Tibial nerve (tissue), 4 donors: ENCODE data around the gene ETAA1. TPM values are rescaled to one million over a fixed set of nuclear protein-coding genes. Genes with fewer than 3 reads are reported as not detected.

Experiments used
- DNase-seq, 2 donors: peaks; one replicate each; pipeline ENCODE4 v3.0.0-alpha.2; 2019; ENCODE audit warnings: low spot score in 2 of 2
- H3K27ac ChIP-seq, 4 donors: fragments of 200-600 bp; sonication (generic) in 3 of 4; one replicate each; pipeline ENCODE4 v1.5.1; 2017 to 2019; ENCODE audit warnings: mild to moderate bottlenecking in 1 of 4
- H3K27me3 ChIP-seq, 2 donors: fragments of 200-600 bp; sonication (generic) in 1 of 2; one replicate each; pipeline versions ENCODE4 v1.5.1 to v1.6.0; 2017 to 2019
- H3K36me3 ChIP-seq, 3 donors: fragments of 200-600 bp; sonication (generic); one replicate each; pipeline ENCODE4 v1.5.1; 2018 to 2019
- H3K4me1 ChIP-seq, 4 donors: fragments of 200-600 bp; sonication (generic) in 3 of 4; one replicate each; pipeline ENCODE4 v1.5.1; 2017 to 2019
- H3K4me3 ChIP-seq, 4 donors: fragments of 200-600 bp; sonication (generic) in 3 of 4; one replicate each; pipeline ENCODE4 v1.5.1; 2017 to 2019; ENCODE audit warnings: mild to moderate bottlenecking in 1 of 4, moderate library complexity in 1 of 4
- H3K9me3 ChIP-seq, 4 donors: fragments of 200-600 bp; sonication (generic) in 3 of 4; one replicate each; pipeline ENCODE4 v1.5.1; 2017 to 2019
- CTCF ChIP-seq, 5 experiments: fragments of 200-600 bp in 3 of 5; fragments of 450-650 bp in 2 of 5; sonication (generic) in 3 of 5; IDR thresholded peaks; one replicate each; pipeline ENCODE4 v1.5.1; 2016 to 2019; ENCODE audit warnings: antibody characterized with exemption in 5 of 5, mild to moderate bottlenecking in 3 of 5, moderate library complexity in 2 of 5
- EP300 ChIP-seq, 2 donors: sonication (generic); formaldehyde crosslinking; IDR thresholded peaks; one replicate each; pipeline ENCODE4 v1.6.1; 2017; ENCODE audit warnings: antibody characterized with exemption in 2 of 2, mild to moderate bottlenecking in 1 of 2
- POLR2A ChIP-seq, 2 donors: fragments of 450-650 bp; IDR thresholded peaks; one replicate each; pipeline ENCODE4 v1.6.1; 2017; ENCODE audit warnings: antibody characterized with exemption in 2 of 2, mild to moderate bottlenecking in 2 of 2, moderate library complexity in 2 of 2
- WGBS, 2 donors: methylation state at CpG; one replicate each; pipeline ENCODE4 v1.1.5; 2018; 5-methylcytosine and 5-hydroxymethylcytosine counted together
- total RNA-seq, 4 donors: library from RNA; depleted of rRNA; stranded (reverse); fragments of >200 nt; gene quantifications; one replicate each; pipeline ENCODE4 v1.1.0, GENCODE V29; 2016

Gene ETAA1
- total RNA-seq, 4 donors from 2014 or later: 16.8 to 25.5 (median 23.0) TPM

- WGBS, 2 donors: 77 to 92% methylated on average over 4 of the region's 4 CpGs
- H3K36me3 ChIP-seq: no peaks in the 10 kb centered on the region
Observed at GRCh38 chr2:67436221-67436620, 39.1 kb downstream of the ETAA1 start.

GRCh38 chr2:67437114-67437513 lies 40.0 kb downstream of the ETAA1 start:
- H3K4me3 ChIP-seq: no peak overlapping the region
- TF ChIP-seq EP300 (IDR thresholded peaks at IDR 0.05): no peak
- H3K36me3 ChIP-seq: no peaks in the 10 kb centered on the region
- H3K4me1 ChIP-seq: no peaks in the 10 kb centered on the region
- no peaks in the 10 kb centered on the region for H3K27me3 ChIP-seq
- H3K27ac ChIP-seq: no peak overlapping the region
- no peaks in the 10 kb centered on the region for H3K9me3 ChIP-seq
- 51 to 53% methylated on average over 1 of the region's 1 CpG for WGBS, 2 donors
- no peak for DNase-seq

More at GRCh38 chr2:67436221-67436620, 39.1 kb downstream of the ETAA1 start:
- Histone ChIP-seq H3K27ac (no peak overlapping the region), H3K9me3 (peaks cover 0 to 3% (median 0%) of the 10 kb centered on the region in 4 donors), H3K4me1 (no peaks in the 10 kb centered on the region), H3K4me3 (no peak overlapping the region), H3K27me3 (no peaks in the 10 kb centered on the region)
- no peak for TF ChIP-seq CTCF (IDR thresholded peaks at IDR 0.05)
- no peak for TF ChIP-seq POLR2A (IDR thresholded peaks at IDR 0.05)
- no peak for TF ChIP-seq EP300 (IDR thresholded peaks at IDR 0.05)
- DNase-seq: no peak

- Histone ChIP-seq H3K27me3 (no peaks in the 10 kb centered on the region), H3K36me3 (no peaks in the 10 kb centered on the region), H3K4me3 (no peak overlapping the region), H3K9me3 (peaks cover 0 to under 1% (median 0%) of the 10 kb centered on the region in 4 donors), H3K4me1 (no peaks in the 10 kb centered on the region), H3K27ac (no peak overlapping the region)
- no peak for TF ChIP-seq POLR2A (IDR thresholded peaks at IDR 0.05)
- no peak for TF ChIP-seq CTCF (IDR thresholded peaks at IDR 0.05)
- no peak for TF ChIP-seq EP300 (IDR thresholded peaks at IDR 0.05)
- DNase-seq: no peak
- WGBS, 2 donors: 95 to 98% methylated on average over 2 of the region's 2 CpGs
Observed at GRCh38 chr2:67438337-67438736, 41.2 kb downstream of the ETAA1 start.

- WGBS, 2 donors: 66 to 74% methylated on average over 5 of the region's 5 CpGs
- H3K36me3 ChIP-seq: no peaks in the 10 kb centered on the region
- H3K9me3 ChIP-seq: peaks cover 0 to 5% (median 0%) of the 10 kb centered on the region in 4 donors
- TF ChIP-seq POLR2A (IDR thresholded peaks at IDR 0.05): no peak
- no peak for TF ChIP-seq EP300 (IDR thresholded peaks at IDR 0.05)
- no peak for TF ChIP-seq CTCF (IDR thresholded peaks at IDR 0.05)
- H3K4me3 ChIP-seq: no peak overlapping the region
- no peaks in the 10 kb centered on the region for H3K27me3 ChIP-seq
- no peaks in the 10 kb centered on the region for H3K4me1 ChIP-seq
- DNase-seq: no peak
- H3K27ac ChIP-seq: no peak overlapping the region
Observed at GRCh38 chr2:67445652-67446268, 48.6 kb downstream of the ETAA1 start.

GRCh38 chr2:67446491-67446911 lies 49.4 kb downstream of the ETAA1 start:
- Histone ChIP-seq H3K27me3 (no peaks in the 10 kb centered on the region), H3K9me3 (peaks cover 0 to 5% (median 0%) of the 10 kb centered on the region in 4 donors), H3K4me1 (no peaks in the 10 kb centered on the region), H3K36me3 (no peaks in the 10 kb centered on the region), H3K4me3 (no peak overlapping the region), H3K27ac (no peak overlapping the region)
- DNase-seq: no peak
- no peak for TF ChIP-seq POLR2A (IDR thresholded peaks at IDR 0.05)
- TF ChIP-seq EP300 (IDR thresholded peaks at IDR 0.05): no peak
- TF ChIP-seq CTCF (IDR thresholded peaks at IDR 0.05): no peak
- WGBS, 2 donors: 76 to 77% methylated on average over 2 of the region's 2 CpGs
